H1 (cell line): ENCODE measurements around the gene SLC13A3. TPM values are rescaled to one million over a fixed set of nuclear protein-coding genes. Genes with fewer than 3 reads are reported as not detected.

ENCODE experiments used
- CBX5 ChIP-seq: fragments of 300-800, 300-1000 bp; sonication (generic); IDR thresholded peaks from 2 replicates; pipeline ENCODE4 v1.7.1; 2016; ENCODE audit warnings: antibody characterized with exemption, low read length, low read depth
- CTCF ChIP-seq, 3 experiments: IDR thresholded peaks; 1 replicate in 2 of 3; 2 replicates in 1 of 3; pipeline versions ENCODE4 v1.5.1 to v1.6.1; 2011; ENCODE audit warnings: low read length in 3 of 3, mild to moderate bottlenecking in 3 of 3, inconsistent platforms in 2 of 3, low read depth in 1 of 3, moderate library complexity in 1 of 3; ENCODE audit not compliant: insufficient read depth in 1 of 3; ENCODE audit errors: control extremely low read depth in 1 of 3
- HDAC2 ChIP-seq, 2 experiments: fragments of 300-600 bp in 1 of 2; sonication (generic) in 1 of 2; IDR thresholded peaks; 2 replicates each; pipeline ENCODE4 v1.6.1; 2011 to 2012; ENCODE audit warnings: low read depth in 2 of 2, low read length in 2 of 2, mild to moderate bottlenecking in 2 of 2, moderate library complexity in 2 of 2, borderline replicate concordance in 1 of 2, inconsistent platforms in 1 of 2
- KDM1A ChIP-seq: fragments of 200-600, 300-600 bp; sonication (generic); IDR thresholded peaks from 2 replicates; pipeline ENCODE4 v1.7.1; 2016; ENCODE audit warnings: mild to moderate bottlenecking, low read length, borderline replicate concordance
- POU5F1 ChIP-seq: IDR thresholded peaks from 2 replicates; pipeline ENCODE4 v1.6.1; 2011; ENCODE audit warnings: low read depth, mild to moderate bottlenecking, low read length, moderate library complexity
- TAF1 ChIP-seq: IDR thresholded peaks from 2 replicates; pipeline ENCODE4 v1.6.1; 2011; ENCODE audit warnings: mild to moderate bottlenecking, low read depth, low read length
- polyA plus RNA-seq, 7 experiments: library from polyadenylated mRNA; depleted of rRNA in 3 of 7; stranded (reverse) in 5 of 7; unstranded in 2 of 7; fragments of >200 nt in 5 of 7; fragments of 200-250 nt in 2 of 7; gene quantifications; 1 replicate in 5 of 7; 2 replicates in 1 of 7; 4 replicates in 1 of 7; pipeline versions ENCODE4 v1.2.1 to v1.2.3, GENCODE V29; 2011 to 2013; ENCODE audit warnings: missing spikeins in 2 of 7, mixed read lengths in 2 of 7
- total RNA-seq: library from RNA; stranded (reverse); fragmentation: NEBNext Ultra II Directional; extraction: Animal tissue kit (Norgen Biotek cat#: 25700); gene quantifications from 2 replicates; pipeline ENCODE4 v1.2.1, GENCODE V29; 2021

The SLC13A3 gene
- total and polyA plus RNA-seq, 2 of the 8 experiments (the other 6 are each of a cell fraction or from before 2014, with no cell fraction given) = 9.4 to 12.6 TPM

- no peak for TF ChIP-seq TAF1
- TF ChIP-seq CTCF (IDR thresholded peaks at IDR 0.05; ENCODE audit: control extremely low read depth in 1 of 3, insufficient read depth in 1 of 3, low read depth in 1 of 3, low read length in 3 of 3) = no peak
- TF ChIP-seq POU5F1 = no peak
- no peak for TF ChIP-seq KDM1A
- TF ChIP-seq HDAC2 (IDR thresholded peaks at IDR 0.05; ENCODE audit: borderline replicate concordance in 1 of 2, low read depth in 2 of 2, low read length in 2 of 2) = no peak
- TF ChIP-seq CBX5 = no peak
Measured at GRCh38 chr20:46548688-46549087, 102.6 kb downstream of the SLC13A3 start (continued).
